Measurements from ENCODE around the gene PTPRG. TPM values are rescaled to one million over a fixed set of nuclear protein-coding genes. Genes with fewer than 3 reads are reported as not detected.

Gene PTPRG
- total RNA-seq, 2 donors from 2014 or later: 26.0 to 26.3 TPM

GRCh38 chr3:61857297-61857696 lies 295.9 kb downstream of the PTPRG start:
- no peak for DNase-seq
- H3K27ac ChIP-seq: no peak overlapping the region
- intact Hi-C loops (cut with DNase I): loop anchor here (5.0 kb wide), 2 partner anchors 195 to 295 kb away; partner anchors contain the start of gene PTPRG

GRCh38 chr3:61858054-61858453 lies 296.7 kb downstream of the PTPRG start:
- no peak overlapping the region for H3K9ac ChIP-seq (ENCODE audit: low read depth in 2 of 2, low read length in 2 of 2)
- H3K27me3 ChIP-seq: no peaks in the 10 kb centered on the region
- no peak for DNase-seq
- H3K9me3 ChIP-seq: no peaks in the 10 kb centered on the region
- TF ChIP-seq CTCF (IDR thresholded peaks at IDR 0.05): peak; percentile 34
- intact Hi-C loops (cut with DNase I): loop anchor here (2.0 to 5.0 kb wide), 3 partner anchors 194 to 331 kb away; partner anchors contain the start of gene PTPRG
- H3K4me3 ChIP-seq: no peak overlapping the region
- no peak overlapping the region for H3K27ac ChIP-seq
- H3K4me1 ChIP-seq: no peaks in the 10 kb centered on the region
- no peaks in the 10 kb centered on the region for H3K36me3 ChIP-seq

More at GRCh38 chr3:61857297-61857696, 295.9 kb downstream of the PTPRG start:
- H3K36me3 ChIP-seq: no peaks in the 10 kb centered on the region
- H3K27me3 ChIP-seq: no peaks in the 10 kb centered on the region
- no peaks in the 10 kb centered on the region for H3K4me1 ChIP-seq
- H3K9me3 ChIP-seq: no peaks in the 10 kb centered on the region
- no peak for TF ChIP-seq CTCF (IDR thresholded peaks at IDR 0.05)
- no peak overlapping the region for H3K9ac ChIP-seq (ENCODE audit: low read depth in 2 of 2, low read length in 2 of 2)
- no peak overlapping the region for H3K4me3 ChIP-seq

- H3K4me3 ChIP-seq: no peak overlapping the region
- no peaks in the 10 kb centered on the region for H3K36me3 ChIP-seq
- intact Hi-C loops (cut with DNase I): no loop called here
- no peak for TF ChIP-seq CTCF (IDR thresholded peaks at IDR 0.05)
- no peak overlapping the region for H3K27ac ChIP-seq
- no peak for DNase-seq
- H3K27me3 ChIP-seq: no peaks in the 10 kb centered on the region
- no peaks in the 10 kb centered on the region for H3K9me3 ChIP-seq
- H3K9ac ChIP-seq (ENCODE audit: low read depth in 2 of 2, low read length in 2 of 2): no peak overlapping the region
- no peaks in the 10 kb centered on the region for H3K4me1 ChIP-seq
Measured at GRCh38 chr3:61861410-61861809, 300.0 kb downstream of the PTPRG start.

GRCh38 chr3:61862614-61863289 lies 301.4 kb downstream of the PTPRG start:
- intact Hi-C loops (cut with DNase I): no loop called here

GRCh38 chr3:61863579-61863978 lies 302.2 kb downstream of the PTPRG start:
- DNase-seq: no peak
- Histone ChIP-seq H3K9me3 (no peaks in the 10 kb centered on the region), H3K9ac (ENCODE audit: low read depth in 2 of 2, low read length in 2 of 2) (no peak overlapping the region), H3K4me3 (no peak overlapping the region), H3K4me1 (no peaks in the 10 kb centered on the region), H3K27ac (no peak overlapping the region), H3K27me3 (no peaks in the 10 kb centered on the region), H3K36me3 (no peaks in the 10 kb centered on the region)
- TF ChIP-seq CTCF (IDR thresholded peaks at IDR 0.05): no peak
- intact Hi-C loops (cut with DNase I): no loop called here

More at GRCh38 chr3:61862614-61863289, 301.4 kb downstream of the PTPRG start:
- no peak overlapping the region for H3K27ac ChIP-seq
- no peaks in the 10 kb centered on the region for H3K27me3 ChIP-seq
- no peak for DNase-seq
- no peaks in the 10 kb centered on the region for H3K36me3 ChIP-seq
- H3K9me3 ChIP-seq: no peaks in the 10 kb centered on the region
- H3K4me3 ChIP-seq: no peak overlapping the region
- no peak overlapping the region for H3K9ac ChIP-seq (ENCODE audit: low read depth in 2 of 2, low read length in 2 of 2)
- TF ChIP-seq CTCF (IDR thresholded peaks at IDR 0.05): no peak
- no peaks in the 10 kb centered on the region for H3K4me1 ChIP-seq
